Liver (tissue), 3 donors: ENCODE measurements around the gene VWA5B1.

ENCODE experiments used
- FOXA1 ChIP-seq: IDR thresholded peaks from 2 replicates; pipeline ENCODE4 v1.6.1; 2016; ENCODE audit warnings: antibody characterized with exemption
- JUND ChIP-seq, 2 donors: IDR thresholded peaks; 2 replicates each; pipeline ENCODE4 v1.6.1; 2016; ENCODE audit warnings: antibody characterized with exemption in 2 of 2
- RAD21 ChIP-seq, 2 donors: IDR thresholded peaks; 2 replicates each; pipeline ENCODE4 v1.6.1; 2016; ENCODE audit warnings: antibody characterized with exemption in 2 of 2, mild to moderate bottlenecking in 2 of 2
- RXRA ChIP-seq, 2 donors: IDR thresholded peaks; 2 replicates each; pipeline ENCODE4 v1.6.1; 2017 to 2018; ENCODE audit warnings: antibody characterized with exemption in 2 of 2, mild to moderate bottlenecking in 1 of 2
- YY1 ChIP-seq: IDR thresholded peaks from 2 replicates; pipeline ENCODE4 v1.6.1; 2016; ENCODE audit warnings: antibody characterized with exemption, mild to moderate bottlenecking
- TF ChIP-seq, protein P1 (sequence below): fragments of 150-350 bp; IDR thresholded peaks from 2 replicates; pipeline ENCODE4 v1.5.1; 2017; ENCODE audit warnings: improper control_type of control experiment, low read depth, low read length; ENCODE audit not compliant: missing input control
- TF ChIP-seq, protein P2 (sequence below): IDR thresholded peaks from 2 replicates; pipeline ENCODE4 v1.6.1; 2016; ENCODE audit warnings: antibody characterized with exemption
- TF ChIP-seq, protein P3 (sequence below): IDR thresholded peaks from 2 replicates; pipeline ENCODE4 v1.6.1; 2016; ENCODE audit warnings: antibody characterized with exemption, mild to moderate bottlenecking
- TF ChIP-seq, protein P4 (sequence below): IDR thresholded peaks from 2 replicates; pipeline ENCODE4 v1.6.1; 2016; ENCODE audit warnings: antibody characterized with exemption
- TF ChIP-seq, protein P5 (sequence below): IDR thresholded peaks from 2 replicates; pipeline ENCODE4 v1.6.1; 2016; ENCODE audit warnings: antibody characterized with exemption
- donor health status: healthy.
- donor health status: healthy.

DNA sequence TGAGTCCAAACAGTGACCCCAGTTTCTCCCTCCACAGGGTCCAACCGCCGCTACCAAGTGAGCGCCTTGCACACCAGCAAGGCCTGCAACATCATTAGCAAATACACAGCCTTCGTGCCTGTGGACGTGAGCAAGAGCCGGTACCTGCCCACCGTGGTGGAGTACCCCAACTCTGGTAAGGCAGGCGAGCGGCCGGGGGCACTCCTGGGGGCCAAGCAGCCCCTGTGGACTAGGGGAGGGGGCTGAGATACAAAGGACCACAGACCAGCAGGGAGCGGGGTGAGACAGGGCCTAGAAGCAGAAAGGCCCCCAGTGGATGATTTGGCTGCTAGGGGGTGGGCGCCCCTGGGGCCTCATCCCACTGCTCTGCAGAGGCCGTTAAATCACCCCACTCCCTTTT, 54.7 kb downstream of the VWA5B1 start:
- TF ChIP-seq, protein P1, sequence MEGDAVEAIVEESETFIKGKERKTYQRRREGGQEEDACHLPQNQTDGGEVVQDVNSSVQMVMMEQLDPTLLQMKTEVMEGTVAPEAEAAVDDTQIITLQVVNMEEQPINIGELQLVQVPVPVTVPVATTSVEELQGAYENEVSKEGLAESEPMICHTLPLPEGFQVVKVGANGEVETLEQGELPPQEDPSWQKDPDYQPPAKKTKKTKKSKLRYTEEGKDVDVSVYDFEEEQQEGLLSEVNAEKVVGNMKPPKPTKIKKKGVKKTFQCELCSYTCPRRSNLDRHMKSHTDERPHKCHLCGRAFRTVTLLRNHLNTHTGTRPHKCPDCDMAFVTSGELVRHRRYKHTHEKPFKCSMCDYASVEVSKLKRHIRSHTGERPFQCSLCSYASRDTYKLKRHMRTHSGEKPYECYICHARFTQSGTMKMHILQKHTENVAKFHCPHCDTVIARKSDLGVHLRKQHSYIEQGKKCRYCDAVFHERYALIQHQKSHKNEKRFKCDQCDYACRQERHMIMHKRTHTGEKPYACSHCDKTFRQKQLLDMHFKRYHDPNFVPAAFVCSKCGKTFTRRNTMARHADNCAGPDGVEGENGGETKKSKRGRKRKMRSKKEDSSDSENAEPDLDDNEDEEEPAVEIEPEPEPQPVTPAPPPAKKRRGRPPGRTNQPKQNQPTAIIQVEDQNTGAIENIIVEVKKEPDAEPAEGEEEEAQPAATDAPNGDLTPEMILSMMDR: no peak
- TF ChIP-seq, protein P2, sequence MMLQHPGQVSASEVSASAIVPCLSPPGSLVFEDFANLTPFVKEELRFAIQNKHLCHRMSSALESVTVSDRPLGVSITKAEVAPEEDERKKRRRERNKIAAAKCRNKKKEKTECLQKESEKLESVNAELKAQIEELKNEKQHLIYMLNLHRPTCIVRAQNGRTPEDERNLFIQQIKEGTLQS: no peak
- TF ChIP-seq RAD21 (IDR thresholded peaks at IDR 0.05) (no peak), RXRA (IDR thresholded peaks at IDR 0.05) (no peak), YY1 (no peak), FOXA1 (no peak), JUND (IDR thresholded peaks at IDR 0.05) (no peak)
- TF ChIP-seq, protein P3, sequence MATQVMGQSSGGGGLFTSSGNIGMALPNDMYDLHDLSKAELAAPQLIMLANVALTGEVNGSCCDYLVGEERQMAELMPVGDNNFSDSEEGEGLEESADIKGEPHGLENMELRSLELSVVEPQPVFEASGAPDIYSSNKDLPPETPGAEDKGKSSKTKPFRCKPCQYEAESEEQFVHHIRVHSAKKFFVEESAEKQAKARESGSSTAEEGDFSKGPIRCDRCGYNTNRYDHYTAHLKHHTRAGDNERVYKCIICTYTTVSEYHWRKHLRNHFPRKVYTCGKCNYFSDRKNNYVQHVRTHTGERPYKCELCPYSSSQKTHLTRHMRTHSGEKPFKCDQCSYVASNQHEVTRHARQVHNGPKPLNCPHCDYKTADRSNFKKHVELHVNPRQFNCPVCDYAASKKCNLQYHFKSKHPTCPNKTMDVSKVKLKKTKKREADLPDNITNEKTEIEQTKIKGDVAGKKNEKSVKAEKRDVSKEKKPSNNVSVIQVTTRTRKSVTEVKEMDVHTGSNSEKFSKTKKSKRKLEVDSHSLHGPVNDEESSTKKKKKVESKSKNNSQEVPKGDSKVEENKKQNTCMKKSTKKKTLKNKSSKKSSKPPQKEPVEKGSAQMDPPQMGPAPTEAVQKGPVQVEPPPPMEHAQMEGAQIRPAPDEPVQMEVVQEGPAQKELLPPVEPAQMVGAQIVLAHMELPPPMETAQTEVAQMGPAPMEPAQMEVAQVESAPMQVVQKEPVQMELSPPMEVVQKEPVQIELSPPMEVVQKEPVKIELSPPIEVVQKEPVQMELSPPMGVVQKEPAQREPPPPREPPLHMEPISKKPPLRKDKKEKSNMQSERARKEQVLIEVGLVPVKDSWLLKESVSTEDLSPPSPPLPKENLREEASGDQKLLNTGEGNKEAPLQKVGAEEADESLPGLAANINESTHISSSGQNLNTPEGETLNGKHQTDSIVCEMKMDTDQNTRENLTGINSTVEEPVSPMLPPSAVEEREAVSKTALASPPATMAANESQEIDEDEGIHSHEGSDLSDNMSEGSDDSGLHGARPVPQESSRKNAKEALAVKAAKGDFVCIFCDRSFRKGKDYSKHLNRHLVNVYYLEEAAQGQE: no peak
- TF ChIP-seq, protein P4, sequence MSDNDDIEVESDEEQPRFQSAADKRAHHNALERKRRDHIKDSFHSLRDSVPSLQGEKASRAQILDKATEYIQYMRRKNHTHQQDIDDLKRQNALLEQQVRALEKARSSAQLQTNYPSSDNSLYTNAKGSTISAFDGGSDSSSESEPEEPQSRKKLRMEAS: no peak
- TF ChIP-seq, protein P5, sequence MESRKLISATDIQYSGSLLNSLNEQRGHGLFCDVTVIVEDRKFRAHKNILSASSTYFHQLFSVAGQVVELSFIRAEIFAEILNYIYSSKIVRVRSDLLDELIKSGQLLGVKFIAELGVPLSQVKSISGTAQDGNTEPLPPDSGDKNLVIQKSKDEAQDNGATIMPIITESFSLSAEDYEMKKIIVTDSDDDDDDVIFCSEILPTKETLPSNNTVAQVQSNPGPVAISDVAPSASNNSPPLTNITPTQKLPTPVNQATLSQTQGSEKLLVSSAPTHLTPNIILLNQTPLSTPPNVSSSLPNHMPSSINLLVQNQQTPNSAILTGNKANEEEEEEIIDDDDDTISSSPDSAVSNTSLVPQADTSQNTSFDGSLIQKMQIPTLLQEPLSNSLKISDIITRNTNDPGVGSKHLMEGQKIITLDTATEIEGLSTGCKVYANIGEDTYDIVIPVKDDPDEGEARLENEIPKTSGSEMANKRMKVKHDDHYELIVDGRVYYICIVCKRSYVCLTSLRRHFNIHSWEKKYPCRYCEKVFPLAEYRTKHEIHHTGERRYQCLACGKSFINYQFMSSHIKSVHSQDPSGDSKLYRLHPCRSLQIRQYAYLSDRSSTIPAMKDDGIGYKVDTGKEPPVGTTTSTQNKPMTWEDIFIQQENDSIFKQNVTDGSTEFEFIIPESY: no peak
